Panc1 (cell line): Measurements from ENCODE around the gene ASXL1.

ENCODE experiments used
- CTCF ChIP-seq: fragments of 450-650 bp; IDR thresholded peaks from 2 replicates; pipeline ENCODE4 v1.5.1; 2017; ENCODE audit warnings: mild to moderate bottlenecking
- REST ChIP-seq, 2 experiments: IDR thresholded peaks; 2 replicates each; pipeline ENCODE4 v1.6.1; 2011 to 2012; ENCODE audit warnings: low read depth in 2 of 2, control low read depth in 1 of 2, low read length in 1 of 2, mild to moderate bottlenecking in 1 of 2, moderate library complexity in 1 of 2; ENCODE audit not compliant: insufficient read depth in 1 of 2
- SIN3A ChIP-seq: IDR thresholded peaks from 2 replicates; pipeline ENCODE4 v1.6.1; 2012; ENCODE audit warnings: low read depth, mild to moderate bottlenecking, low read length, moderate library complexity, borderline replicate concordance; ENCODE audit not compliant: insufficient read depth

- TF ChIP-seq CTCF: no peak
- no peak for TF ChIP-seq SIN3A
- no peak for TF ChIP-seq REST (IDR thresholded peaks at IDR 0.05; ENCODE audit: insufficient read depth in 1 of 2, low read depth in 2 of 2, low read length in 1 of 2)
These were observed 115.3 kb downstream of the ASXL1 start for GRCh38 chr20:32473231-32474008.
